ENCODE results near the gene XYLT1.
A peak's percentile ranks its signal among the peaks of the same experiment; 100 is the strongest.
"Not testable (repeated sequence)": the region's sequence is repeated elsewhere in the genome, so short reads cannot be mapped to it uniquely, and the experiment has no call there.

Gene XYLT1, protein sequence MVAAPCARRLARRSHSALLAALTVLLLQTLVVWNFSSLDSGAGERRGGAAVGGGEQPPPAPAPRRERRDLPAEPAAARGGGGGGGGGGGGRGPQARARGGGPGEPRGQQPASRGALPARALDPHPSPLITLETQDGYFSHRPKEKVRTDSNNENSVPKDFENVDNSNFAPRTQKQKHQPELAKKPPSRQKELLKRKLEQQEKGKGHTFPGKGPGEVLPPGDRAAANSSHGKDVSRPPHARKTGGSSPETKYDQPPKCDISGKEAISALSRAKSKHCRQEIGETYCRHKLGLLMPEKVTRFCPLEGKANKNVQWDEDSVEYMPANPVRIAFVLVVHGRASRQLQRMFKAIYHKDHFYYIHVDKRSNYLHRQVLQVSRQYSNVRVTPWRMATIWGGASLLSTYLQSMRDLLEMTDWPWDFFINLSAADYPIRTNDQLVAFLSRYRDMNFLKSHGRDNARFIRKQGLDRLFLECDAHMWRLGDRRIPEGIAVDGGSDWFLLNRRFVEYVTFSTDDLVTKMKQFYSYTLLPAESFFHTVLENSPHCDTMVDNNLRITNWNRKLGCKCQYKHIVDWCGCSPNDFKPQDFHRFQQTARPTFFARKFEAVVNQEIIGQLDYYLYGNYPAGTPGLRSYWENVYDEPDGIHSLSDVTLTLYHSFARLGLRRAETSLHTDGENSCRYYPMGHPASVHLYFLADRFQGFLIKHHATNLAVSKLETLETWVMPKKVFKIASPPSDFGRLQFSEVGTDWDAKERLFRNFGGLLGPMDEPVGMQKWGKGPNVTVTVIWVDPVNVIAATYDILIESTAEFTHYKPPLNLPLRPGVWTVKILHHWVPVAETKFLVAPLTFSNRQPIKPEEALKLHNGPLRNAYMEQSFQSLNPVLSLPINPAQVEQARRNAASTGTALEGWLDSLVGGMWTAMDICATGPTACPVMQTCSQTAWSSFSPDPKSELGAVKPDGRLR

DNA sequence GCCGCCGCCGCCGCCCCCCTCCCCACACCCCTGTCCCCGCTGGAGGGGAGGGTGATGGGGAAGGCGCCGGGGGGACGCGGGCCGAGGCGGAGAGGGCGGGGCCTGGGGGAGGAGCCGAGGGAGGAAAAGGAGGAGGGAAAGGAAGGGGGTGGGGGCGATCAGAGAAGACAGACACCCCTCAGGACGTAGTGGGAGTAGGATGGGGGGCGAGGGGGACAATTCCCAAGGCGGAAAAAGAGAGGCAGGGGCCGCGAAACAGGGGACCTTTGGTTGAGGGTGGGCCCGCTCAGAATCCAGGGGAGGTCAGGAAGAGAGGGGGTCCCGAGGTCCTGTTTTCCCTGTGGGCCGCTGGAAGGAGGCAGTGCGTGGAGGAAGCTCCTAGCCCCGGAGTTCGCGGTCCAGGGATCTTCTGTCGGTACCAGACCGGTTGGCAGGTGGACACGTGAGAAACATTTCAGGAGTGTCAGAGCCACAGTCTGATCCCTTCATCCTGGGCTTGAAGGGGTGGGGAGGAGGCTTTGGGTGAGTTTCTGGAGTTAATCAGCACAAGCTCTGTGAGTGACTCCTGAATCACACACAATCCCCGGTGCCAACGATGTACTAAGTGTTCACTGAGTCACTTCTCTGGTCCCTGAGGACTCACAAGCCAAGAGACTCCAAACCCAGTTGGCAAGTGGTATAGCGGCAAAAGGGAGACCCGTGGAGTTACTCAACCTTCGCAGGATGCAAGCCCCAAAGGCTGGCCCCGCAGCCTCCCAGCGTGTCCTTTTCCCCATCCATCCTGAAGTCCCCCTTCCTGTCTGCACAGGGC, at the start of gene XYLT1:
Gene XYLT1 (minus strand): TSS at position 53 of the 811 bp plus-strand sequence. CDS start 164 bp downstream, outside the sequence.
- H3K4me3 Mint-ChIP-seq: peak within 1 kb of the TSS; percentile 88
- peaks cover 43% of the 10 kb centered on the region for H3K4me1 Mint-ChIP-seq
- peaks cover 2% of the 10 kb centered on the region for H3K27me3 Mint-ChIP-seq
- peak within 1 kb of the TSS; percentile 74 for H3K27ac Mint-ChIP-seq
- ATAC-seq (ENCODE audit: low read depth): peak; percentile 31
- no peaks in the 10 kb centered on the region for H3K9me3 Mint-ChIP-seq
- peaks cover 3% of the 10 kb centered on the region for H3K36me3 Mint-ChIP-seq
- DNase-seq (ENCODE audit: low spot score in 2 of 2): peak in 1 of 2 donors; percentile 28

DNA sequence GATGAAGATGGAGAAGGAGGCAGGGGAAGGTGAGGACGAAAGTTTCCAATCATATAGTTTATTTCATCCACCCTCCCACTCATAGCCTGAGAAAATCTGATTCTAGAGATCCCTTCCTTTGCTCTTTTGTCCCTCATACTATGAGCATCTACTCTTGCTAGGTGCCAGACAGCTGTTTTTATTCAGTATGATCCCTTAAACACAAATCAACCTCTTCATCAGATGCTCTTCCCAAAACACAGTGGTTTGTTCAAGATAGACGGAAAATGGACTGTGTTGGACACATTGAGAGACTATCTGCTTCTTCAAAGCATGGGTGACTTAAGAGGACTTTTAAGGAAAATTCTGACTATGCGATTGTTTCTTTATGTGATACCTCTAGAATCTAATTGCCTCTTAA, 49.4 kb upstream of the XYLT1 start:
- Mint-ChIP-seq H3K9me3 (no peaks in the 10 kb centered on the region), H3K4me1 (peaks cover 3% of the 10 kb centered on the region), H3K27ac (no peak overlapping the region), H3K4me3 (no peak overlapping the region), H3K36me3 (no peaks in the 10 kb centered on the region), H3K27me3 (peaks cover 8% of the 10 kb centered on the region)
- ATAC-seq (ENCODE audit: low read depth) (no peak), DNase-seq (ENCODE audit: low spot score in 2 of 2) (no peak)

DNA sequence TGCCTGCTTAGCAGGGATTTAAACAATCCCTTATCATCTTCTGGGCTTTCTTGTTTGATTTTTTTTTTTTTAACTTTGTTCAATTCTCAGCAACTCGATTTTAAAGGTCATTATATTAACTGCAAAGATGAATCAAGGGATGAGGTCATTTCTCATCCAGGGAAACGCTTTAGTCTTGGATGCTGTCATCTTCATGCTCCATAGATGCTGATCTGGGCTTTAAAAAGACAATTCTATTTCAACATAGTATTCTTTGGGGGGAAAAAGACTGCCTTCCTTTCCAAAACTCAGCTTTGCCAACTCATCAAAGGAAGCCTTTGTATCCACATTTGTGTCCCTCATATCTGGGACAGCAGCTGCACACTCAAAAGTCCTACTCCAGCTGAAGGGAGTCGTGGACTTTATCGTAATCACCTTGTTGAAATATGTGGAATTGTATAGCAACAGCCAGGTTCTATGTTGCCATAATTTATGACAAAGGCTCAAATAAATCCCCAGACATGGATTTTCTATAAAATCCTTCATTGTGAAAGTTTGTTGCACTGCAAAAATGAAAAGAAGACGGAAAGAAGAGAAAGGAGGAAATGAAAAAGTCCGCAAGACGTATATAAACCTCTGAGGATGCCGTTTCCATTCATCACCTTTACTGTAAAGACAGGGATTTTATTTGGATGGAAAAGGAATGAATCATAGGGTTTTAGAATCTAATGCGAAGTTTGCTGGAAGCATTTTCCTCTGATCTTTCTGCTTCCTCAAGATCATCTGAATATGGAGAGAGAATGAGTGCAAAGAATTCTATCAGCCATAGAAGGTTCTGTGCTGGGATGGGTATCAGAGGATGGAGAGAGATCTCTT, 48.6 kb upstream of the XYLT1 start:
- Mint-ChIP-seq H3K27ac (no peak overlapping the region), H3K4me3 (no peak overlapping the region), H3K36me3 (no peaks in the 10 kb centered on the region), H3K9me3 (no peaks in the 10 kb centered on the region), H3K4me1 (peaks cover 3% of the 10 kb centered on the region), H3K27me3 (peaks cover 8% of the 10 kb centered on the region)
- ATAC-seq (ENCODE audit: low read depth) (no peak), DNase-seq (ENCODE audit: low spot score in 2 of 2) (no peak)

DNA sequence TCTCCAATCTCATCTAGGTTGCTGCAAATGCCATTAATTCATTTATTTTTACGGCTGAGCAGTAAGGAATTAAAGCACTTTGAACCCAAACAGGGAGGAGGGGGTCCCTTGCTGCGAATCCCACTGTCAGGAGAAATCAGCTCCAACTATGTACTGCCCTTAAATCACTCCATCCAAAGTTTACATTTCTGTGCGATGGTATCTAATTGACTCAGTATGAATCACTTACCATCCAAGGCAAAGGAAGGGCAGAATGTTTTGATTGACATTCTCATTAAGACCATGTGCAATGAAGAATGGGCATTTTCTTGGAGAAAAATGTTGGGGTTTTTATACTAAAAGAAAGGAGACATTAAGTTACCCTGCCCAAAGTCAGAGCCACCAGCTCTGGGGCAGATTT, 47.7 kb upstream of the XYLT1 start:
- ATAC-seq (ENCODE audit: low read depth) (no peak), DNase-seq (ENCODE audit: low spot score in 2 of 2) (no peak)
- peaks cover 11% of the 10 kb centered on the region for H3K27me3 Mint-ChIP-seq
- H3K4me3 Mint-ChIP-seq: no peak overlapping the region
- no peak overlapping the region for H3K27ac Mint-ChIP-seq
- peaks cover 3% of the 10 kb centered on the region for H3K4me1 Mint-ChIP-seq
- no peaks in the 10 kb centered on the region for H3K9me3 Mint-ChIP-seq
- H3K36me3 Mint-ChIP-seq: no peaks in the 10 kb centered on the region

DNA sequence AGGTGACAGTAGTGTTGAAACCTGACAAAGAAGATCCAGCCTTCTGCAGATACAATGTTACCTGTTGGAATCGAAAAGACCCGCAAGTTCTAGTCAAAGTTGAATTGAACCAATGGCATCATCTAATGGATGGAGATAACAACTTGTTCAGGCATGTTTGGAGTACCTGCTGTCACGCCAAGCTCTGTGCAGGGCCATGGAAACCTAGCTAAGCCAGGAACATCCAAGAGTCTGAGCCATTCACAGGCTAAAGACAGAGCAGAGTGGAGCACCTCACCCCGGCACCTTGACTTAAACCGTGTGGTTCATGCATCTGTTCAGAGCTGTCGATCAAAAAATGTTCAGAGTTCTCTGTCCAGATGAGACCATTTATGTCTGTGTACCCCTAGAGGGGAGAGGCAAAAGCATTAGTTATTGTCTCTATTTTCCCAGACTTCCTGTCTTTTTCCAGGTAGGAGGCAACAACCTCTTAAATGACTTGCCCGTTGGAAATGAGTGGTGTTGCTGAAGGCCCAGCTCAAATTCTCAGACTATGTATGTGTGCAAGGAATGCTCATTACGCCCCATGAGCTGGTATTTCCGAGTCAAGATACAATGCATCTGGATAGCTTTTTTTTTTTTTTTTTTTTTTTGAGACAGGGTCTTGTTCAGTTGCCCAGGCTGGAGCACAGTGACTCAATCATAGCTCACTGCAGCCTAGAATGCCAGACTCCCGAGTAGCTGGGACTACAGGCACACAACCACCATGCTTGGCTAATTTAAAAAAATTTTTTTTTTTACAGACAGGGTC, 44.9 kb upstream of the XYLT1 start:
- no peaks in the 10 kb centered on the region for H3K4me1 Mint-ChIP-seq
- H3K4me3 Mint-ChIP-seq: no peak overlapping the region
- H3K27me3 Mint-ChIP-seq: peaks cover 9% of the 10 kb centered on the region
- no peak overlapping the region for H3K27ac Mint-ChIP-seq
- no peaks in the 10 kb centered on the region for H3K36me3 Mint-ChIP-seq
- H3K9me3 Mint-ChIP-seq: no peaks in the 10 kb centered on the region
- no peak for ATAC-seq (ENCODE audit: low read depth)
- no peak for DNase-seq (ENCODE audit: low spot score in 2 of 2)

DNA sequence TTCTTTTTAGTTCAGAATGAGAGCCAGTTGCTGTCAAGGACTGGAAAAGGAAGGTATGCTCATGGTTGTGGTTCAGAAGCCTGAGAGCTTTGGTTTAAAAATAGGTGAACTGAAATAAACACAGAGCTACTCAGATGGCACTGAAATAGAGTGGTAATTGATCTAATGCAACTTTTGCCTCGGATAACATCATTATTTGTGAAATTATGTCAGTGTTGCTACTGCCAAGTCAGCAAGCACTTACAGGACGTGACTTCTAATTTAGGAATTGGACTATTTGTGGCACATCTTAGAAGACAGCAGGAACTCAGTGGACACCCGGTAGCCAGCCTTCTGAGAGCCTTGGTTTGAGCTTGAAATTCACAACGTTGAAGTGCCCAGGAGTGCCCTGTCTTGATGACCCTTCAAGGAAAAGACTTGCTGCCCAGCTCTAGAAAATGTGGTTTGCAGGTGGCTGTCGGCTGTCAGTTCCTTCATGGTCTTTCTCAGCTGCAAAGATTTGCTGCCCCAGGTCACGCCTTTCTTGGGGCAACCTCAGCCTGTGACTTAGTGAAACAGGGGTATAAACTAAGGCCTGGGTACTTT, 42.0 kb upstream of the XYLT1 start:
- H3K4me1 Mint-ChIP-seq: no peaks in the 10 kb centered on the region
- peaks cover 13% of the 10 kb centered on the region for H3K27me3 Mint-ChIP-seq
- peaks cover 5% of the 10 kb centered on the region for H3K36me3 Mint-ChIP-seq
- peaks cover 5% of the 10 kb centered on the region for H3K9me3 Mint-ChIP-seq
- no peak for DNase-seq (ENCODE audit: low spot score in 2 of 2)
- no peak overlapping the region for H3K4me3 Mint-ChIP-seq
- no peak overlapping the region for H3K27ac Mint-ChIP-seq
- ATAC-seq (ENCODE audit: low read depth): no peak

DNA sequence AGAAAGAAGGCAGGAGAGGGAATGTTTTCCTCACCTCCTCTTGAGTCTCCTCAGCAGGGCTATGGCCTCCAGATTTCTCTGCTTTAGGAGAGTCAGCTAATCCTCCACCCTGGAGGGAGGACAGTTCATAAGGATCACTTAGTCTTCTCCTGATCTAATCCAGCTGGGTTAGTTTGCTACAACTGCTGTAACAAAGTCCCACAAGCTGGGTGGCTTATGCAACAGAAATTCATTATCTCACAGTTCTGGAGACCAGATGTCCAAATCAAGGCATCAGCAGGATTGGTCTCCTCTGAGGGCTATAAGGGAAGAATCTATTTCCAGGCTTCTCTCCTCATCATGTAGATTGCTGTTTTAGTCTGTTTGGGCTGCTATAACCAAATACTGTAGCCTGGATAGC, 40.6 kb upstream of the XYLT1 start:
- Mint-ChIP-seq H3K27me3 (peaks cover 13% of the 10 kb centered on the region), H3K4me1 (no peaks in the 10 kb centered on the region), H3K9me3 (peaks cover 5% of the 10 kb centered on the region), H3K27ac (no peak overlapping the region), H3K4me3 (no peak overlapping the region), H3K36me3 (peaks cover 5% of the 10 kb centered on the region)
- no peak for ATAC-seq (ENCODE audit: low read depth)
- DNase-seq (ENCODE audit: low spot score in 2 of 2): no peak

DNA sequence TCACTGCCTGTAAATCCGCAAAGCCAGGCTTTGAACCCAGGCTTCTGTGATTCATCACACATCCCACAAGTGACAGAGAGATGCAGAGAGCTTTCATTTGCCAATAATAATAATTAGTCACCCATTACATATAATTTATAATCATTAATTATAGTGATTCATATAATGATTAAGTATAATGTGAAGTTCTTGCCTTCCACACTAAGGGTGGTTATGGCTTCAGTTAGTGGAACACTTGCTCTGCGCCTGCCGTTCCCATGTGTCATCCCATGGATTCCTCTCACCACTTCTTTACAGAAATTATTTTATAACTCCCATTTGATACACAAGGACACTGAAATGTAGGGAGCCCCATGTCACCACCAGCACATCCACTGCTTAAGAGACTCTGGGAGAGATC, 39.8 kb upstream of the XYLT1 start:
- Mint-ChIP-seq H3K27me3 (peaks cover 11% of the 10 kb centered on the region), H3K27ac (no peak overlapping the region), H3K4me1 (no peaks in the 10 kb centered on the region), H3K4me3 (no peak overlapping the region), H3K36me3 (peaks cover 5% of the 10 kb centered on the region), H3K9me3 (peaks cover 5% of the 10 kb centered on the region)
- no peak for DNase-seq (ENCODE audit: low spot score in 2 of 2)
- no peak for ATAC-seq (ENCODE audit: low read depth)

DNA sequence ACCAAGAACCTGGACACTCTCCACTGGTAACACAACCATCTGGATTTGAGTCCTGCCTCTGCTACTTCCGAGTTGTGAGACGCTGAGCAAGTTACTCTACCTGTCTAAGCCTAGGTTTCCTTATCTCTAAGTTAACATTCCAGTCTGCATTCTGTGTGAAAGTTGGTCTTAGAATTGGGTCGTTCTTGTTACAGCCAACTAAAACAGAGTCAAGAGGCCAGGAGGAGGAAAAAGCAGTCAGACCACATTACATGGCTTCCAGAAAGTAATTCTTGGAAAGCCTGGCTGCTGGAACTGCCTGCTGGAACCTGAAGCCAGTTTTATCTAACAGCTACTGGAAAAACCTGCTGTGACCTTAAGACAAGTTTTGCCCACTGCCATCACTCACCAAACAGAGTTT, 38.4 kb upstream of the XYLT1 start:
- no peak overlapping the region for H3K27ac Mint-ChIP-seq
- H3K27me3 Mint-ChIP-seq: peaks cover 9% of the 10 kb centered on the region
- no peak for ATAC-seq (ENCODE audit: low read depth)
- H3K36me3 Mint-ChIP-seq: peaks cover 5% of the 10 kb centered on the region
- H3K4me3 Mint-ChIP-seq: no peak overlapping the region
- no peak for DNase-seq (ENCODE audit: low spot score in 2 of 2)
- no peaks in the 10 kb centered on the region for H3K4me1 Mint-ChIP-seq
- peaks cover 5% of the 10 kb centered on the region for H3K9me3 Mint-ChIP-seq

DNA sequence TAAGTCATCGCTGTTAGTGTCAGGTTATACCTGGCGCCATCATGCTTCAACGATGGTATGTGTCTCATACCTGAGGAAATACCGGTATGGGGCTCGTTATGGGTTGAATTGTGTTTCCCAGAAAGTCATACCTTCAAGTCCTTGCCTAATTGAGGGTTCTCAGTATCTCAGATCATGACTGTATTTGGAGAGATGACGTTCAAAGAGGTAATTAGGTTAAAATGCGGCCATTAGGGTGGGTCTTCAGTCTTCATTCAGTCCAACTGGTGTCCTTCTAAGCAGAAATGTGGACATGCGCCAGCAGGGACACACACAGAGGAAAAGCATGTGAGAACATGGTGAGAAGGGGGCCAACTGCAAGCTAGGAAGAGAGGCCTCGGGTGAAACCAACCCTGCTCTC, 37.5 kb upstream of the XYLT1 start:
- peaks cover 5% of the 10 kb centered on the region for H3K36me3 Mint-ChIP-seq
- no peak overlapping the region for H3K27ac Mint-ChIP-seq
- no peak overlapping the region for H3K4me3 Mint-ChIP-seq
- ATAC-seq (ENCODE audit: low read depth) (no peak), DNase-seq (ENCODE audit: low spot score in 2 of 2) (no peak)
- peaks cover 5% of the 10 kb centered on the region for H3K9me3 Mint-ChIP-seq
- H3K27me3 Mint-ChIP-seq: peaks cover 6% of the 10 kb centered on the region
- H3K4me1 Mint-ChIP-seq: no peaks in the 10 kb centered on the region

DNA sequence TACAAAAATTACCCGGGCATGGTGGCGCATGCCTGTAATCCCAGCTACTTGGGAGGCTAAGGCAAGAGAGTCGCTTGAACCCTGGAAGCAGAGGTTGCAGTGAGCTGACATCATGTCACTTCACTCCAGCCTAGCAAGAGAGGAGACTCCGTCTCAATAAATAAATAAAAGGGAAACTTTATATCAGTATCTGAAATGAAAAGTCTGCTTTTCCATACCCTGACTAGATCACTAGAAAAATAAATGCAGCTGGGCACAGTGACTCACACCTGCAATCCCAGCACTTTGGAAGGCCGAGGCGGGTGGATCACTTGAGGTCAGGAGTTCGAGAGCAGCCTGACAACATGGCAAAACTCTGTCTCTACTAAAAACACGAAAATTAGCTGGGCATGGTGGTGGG, 36.8 kb upstream of the XYLT1 start:
- H3K4me3 Mint-ChIP-seq; ATAC-seq (ENCODE audit: low read depth); H3K27ac Mint-ChIP-seq: not testable (repeated sequence)

DNA sequence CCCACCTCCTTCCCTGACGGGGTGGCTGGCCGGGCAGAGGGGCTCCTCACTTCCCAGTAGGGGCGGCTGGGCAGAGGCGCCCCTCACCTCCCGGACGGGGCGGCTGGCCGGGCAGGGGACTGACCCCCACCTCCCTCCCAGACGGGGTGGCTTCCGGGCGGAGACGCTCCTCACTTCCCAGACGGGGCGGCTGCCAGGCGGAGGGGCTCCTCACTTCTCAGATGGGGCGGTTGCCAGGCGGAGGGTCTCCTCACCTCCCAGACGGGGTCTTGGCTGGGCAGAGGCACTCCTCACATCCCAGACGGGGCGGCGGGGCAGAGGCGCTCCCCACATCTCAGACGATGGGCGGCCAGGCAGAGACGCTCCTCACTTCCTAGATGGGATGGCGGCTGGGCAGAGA, 35.1 kb upstream of the XYLT1 start:
- DNase-seq (ENCODE audit: low spot score in 2 of 2); ATAC-seq (ENCODE audit: low read depth); H3K9me3 Mint-ChIP-seq; H3K4me1 Mint-ChIP-seq; H3K27ac Mint-ChIP-seq; H3K36me3 Mint-ChIP-seq; H3K4me3 Mint-ChIP-seq; H3K27me3 Mint-ChIP-seq: not testable (repeated sequence)

More for the DNA sequence above, 36.8 kb upstream of the XYLT1 start:
- not testable (repeated sequence) for H3K27me3 Mint-ChIP-seq; H3K4me1 Mint-ChIP-seq; H3K9me3 Mint-ChIP-seq; DNase-seq (ENCODE audit: low spot score in 2 of 2); H3K36me3 Mint-ChIP-seq
